Measurements from ENCODE around the gene TTC7B. TPM values are rescaled to one million over a fixed set of nuclear protein-coding genes. Genes with fewer than 3 reads are reported as not detected.

TTC7B gene
- polyA plus RNA-seq, 1 donor (not counting 4 experiments of a cell fraction or from before 2014, with no cell fraction given) = 21.4 TPM

DNA sequence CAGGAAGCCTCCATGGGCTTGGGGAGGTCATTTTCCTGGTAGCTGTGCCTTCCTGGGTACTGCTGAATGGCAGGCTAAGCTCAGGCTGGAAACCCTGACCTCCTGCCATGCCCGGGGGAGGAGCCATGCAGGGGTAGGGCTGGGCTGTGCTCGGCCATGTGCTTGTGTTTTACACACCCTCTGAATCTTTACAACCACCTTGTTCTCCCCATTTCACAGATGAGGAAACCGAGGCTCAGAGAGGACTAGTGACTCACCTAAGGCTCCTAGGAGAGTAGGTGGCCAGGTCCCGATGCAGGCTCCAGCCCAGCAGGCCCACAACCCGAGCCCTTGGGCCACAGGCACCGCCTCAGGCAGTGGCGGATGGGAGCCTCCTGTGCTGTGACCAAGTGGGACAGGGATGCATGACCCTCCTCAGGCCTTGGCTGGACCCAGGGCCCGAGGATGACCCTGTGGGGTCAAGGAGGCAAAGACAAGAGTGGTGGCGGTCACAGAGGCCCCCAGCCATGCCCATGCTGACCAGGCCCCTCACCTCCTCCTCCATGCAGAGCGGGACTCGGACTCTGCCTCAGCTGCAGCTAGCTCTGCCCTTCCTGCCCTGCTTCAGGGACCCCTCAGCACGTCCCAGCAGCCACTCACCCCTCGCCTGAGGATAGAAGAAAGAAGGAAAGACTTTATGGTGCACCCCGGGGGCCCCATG is 283.3 kb downstream of the TTC7B start:
- dilution Hi-C loops (cut with MboI; ENCODE audit: extremely low pct_ligation_motif_present, low sequenced_read_pairs) = no loop called here
- TF ChIP-seq, protein P1, sequence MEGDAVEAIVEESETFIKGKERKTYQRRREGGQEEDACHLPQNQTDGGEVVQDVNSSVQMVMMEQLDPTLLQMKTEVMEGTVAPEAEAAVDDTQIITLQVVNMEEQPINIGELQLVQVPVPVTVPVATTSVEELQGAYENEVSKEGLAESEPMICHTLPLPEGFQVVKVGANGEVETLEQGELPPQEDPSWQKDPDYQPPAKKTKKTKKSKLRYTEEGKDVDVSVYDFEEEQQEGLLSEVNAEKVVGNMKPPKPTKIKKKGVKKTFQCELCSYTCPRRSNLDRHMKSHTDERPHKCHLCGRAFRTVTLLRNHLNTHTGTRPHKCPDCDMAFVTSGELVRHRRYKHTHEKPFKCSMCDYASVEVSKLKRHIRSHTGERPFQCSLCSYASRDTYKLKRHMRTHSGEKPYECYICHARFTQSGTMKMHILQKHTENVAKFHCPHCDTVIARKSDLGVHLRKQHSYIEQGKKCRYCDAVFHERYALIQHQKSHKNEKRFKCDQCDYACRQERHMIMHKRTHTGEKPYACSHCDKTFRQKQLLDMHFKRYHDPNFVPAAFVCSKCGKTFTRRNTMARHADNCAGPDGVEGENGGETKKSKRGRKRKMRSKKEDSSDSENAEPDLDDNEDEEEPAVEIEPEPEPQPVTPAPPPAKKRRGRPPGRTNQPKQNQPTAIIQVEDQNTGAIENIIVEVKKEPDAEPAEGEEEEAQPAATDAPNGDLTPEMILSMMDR (optimal IDR thresholded peaks at IDR 0.05 in 1 of 3, IDR thresholded peaks at IDR 0.05 in 1 of 3, conservative IDR thresholded peaks at IDR 0.05 in 1 of 3; ENCODE audit: extremely low read depth in 1 of 3, insufficient read depth in 2 of 3, low read length in 3 of 3) = no peak
- no peak for TF ChIP-seq EZH2 (IDR thresholded peaks at IDR 0.05; ENCODE audit: low read length)
- Histone ChIP-seq H3K9ac (ENCODE audit: control insufficient read depth, extremely low read depth, insufficient read depth, low read length) (no peak overlapping the region), H2AFZ (ENCODE audit: control insufficient read depth, low read length) (no peak overlapping the region), H3K4me3 (ENCODE audit: control insufficient read depth in 2 of 3, extremely low read depth in 1 of 3, insufficient read depth in 2 of 3, low read depth in 1 of 3, low read length in 3 of 3) (no peak overlapping the region), H3K9me1 (ENCODE audit: control insufficient read depth, extremely low read depth, insufficient read depth, low read length) (no peaks in the 10 kb centered on the region), H3K4me1 (ENCODE audit: control insufficient read depth, extremely low read depth, insufficient read depth, low read length) (no peaks in the 10 kb centered on the region), H3K36me3 (ENCODE audit: control insufficient read depth in 2 of 2, extremely low read depth in 1 of 2, insufficient read depth in 2 of 2, low read length in 2 of 2) (no peaks in the 10 kb centered on the region), H4K20me1 (ENCODE audit: control insufficient read depth, extremely low read depth, insufficient read depth, low read length) (no peaks in the 10 kb centered on the region), H3K9me3 (ENCODE audit: control insufficient read depth, low read depth, low read length) (no peaks in the 10 kb centered on the region), H3K27me3 (ENCODE audit: control insufficient read depth, extremely low read depth, insufficient read depth, low read length) (no peaks in the 10 kb centered on the region), H3K79me2 (ENCODE audit: control insufficient read depth, insufficient read depth, low read length) (no peaks in the 10 kb centered on the region), H3K4me2 (ENCODE audit: control insufficient read depth, extremely low read depth, insufficient read depth, low read depth, low read length) (no peak overlapping the region), H3K27ac (ENCODE audit: control insufficient read depth, insufficient read depth, low read length) (no peak overlapping the region)
- no peak for DNase-seq (ENCODE audit: low read depth, low spot score)
- FAIRE-seq = no peak

DNA sequence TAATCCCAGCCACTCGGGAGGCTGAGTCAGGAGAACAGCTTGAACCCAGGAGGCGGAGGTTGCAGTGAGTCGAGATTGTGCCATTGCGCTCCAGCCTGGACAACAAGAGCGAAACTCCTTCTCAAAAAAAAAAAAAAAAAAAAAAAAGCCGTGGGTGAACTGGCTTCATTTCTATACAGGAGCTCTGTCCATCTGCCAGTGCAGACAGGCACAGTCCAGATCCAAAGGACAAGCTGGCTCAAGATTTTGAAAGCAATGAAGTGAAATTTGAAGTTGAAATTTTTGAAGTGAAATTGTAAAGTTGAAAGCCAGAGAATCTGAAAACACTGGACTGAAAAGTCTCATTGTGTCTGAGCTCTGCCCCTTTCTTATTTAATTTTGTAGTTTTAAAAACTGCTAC is 284.7 kb downstream of the TTC7B start:
- no peak overlapping the region for H3K9ac ChIP-seq (ENCODE audit: control insufficient read depth, extremely low read depth, insufficient read depth, low read length)
- no peak for FAIRE-seq
- H3K36me3 ChIP-seq (ENCODE audit: control insufficient read depth in 2 of 2, extremely low read depth in 1 of 2, insufficient read depth in 2 of 2, low read length in 2 of 2) = no peaks in the 10 kb centered on the region
- H4K20me1 ChIP-seq (ENCODE audit: control insufficient read depth, extremely low read depth, insufficient read depth, low read length) = no peaks in the 10 kb centered on the region
- no peak for DNase-seq (ENCODE audit: low read depth, low spot score)
- no peak overlapping the region for H3K27ac ChIP-seq (ENCODE audit: control insufficient read depth, insufficient read depth, low read length)
- no peaks in the 10 kb centered on the region for H3K9me1 ChIP-seq (ENCODE audit: control insufficient read depth, extremely low read depth, insufficient read depth, low read length)
- no peaks in the 10 kb centered on the region for H3K79me2 ChIP-seq (ENCODE audit: control insufficient read depth, insufficient read depth, low read length)
- dilution Hi-C loops (cut with MboI; ENCODE audit: extremely low pct_ligation_motif_present, low sequenced_read_pairs) = no loop called here
- H3K27me3 ChIP-seq (ENCODE audit: control insufficient read depth, extremely low read depth, insufficient read depth, low read length) = no peaks in the 10 kb centered on the region
- H3K4me1 ChIP-seq (ENCODE audit: control insufficient read depth, extremely low read depth, insufficient read depth, low read length) = no peaks in the 10 kb centered on the region
- TF ChIP-seq, protein P1 (optimal IDR thresholded peaks at IDR 0.05 in 1 of 3, IDR thresholded peaks at IDR 0.05 in 1 of 3, conservative IDR thresholded peaks at IDR 0.05 in 1 of 3; ENCODE audit: extremely low read depth in 1 of 3, insufficient read depth in 2 of 3, low read length in 3 of 3) = no peak
- TF ChIP-seq EZH2 (IDR thresholded peaks at IDR 0.05; ENCODE audit: low read length) = no peak
- no peak overlapping the region for H3K4me3 ChIP-seq (ENCODE audit: control insufficient read depth in 2 of 3, extremely low read depth in 1 of 3, insufficient read depth in 2 of 3, low read depth in 1 of 3, low read length in 3 of 3)
- H3K4me2 ChIP-seq (ENCODE audit: control insufficient read depth, extremely low read depth, insufficient read depth, low read depth, low read length) = no peak overlapping the region
- H2AFZ ChIP-seq (ENCODE audit: control insufficient read depth, low read length) = no peak overlapping the region
- no peaks in the 10 kb centered on the region for H3K9me3 ChIP-seq (ENCODE audit: control insufficient read depth, low read depth, low read length)

Measured in keratinocyte (primary cell).